HEK293 (cell line): Measurements from ENCODE around the gene CMIP.

Source experiments
- CTCF ChIA-PET: fragments of 350-600 bp; formaldehyde crosslinking; extraction: SDS; loops from one replicate; lab custom pipeline; 2021; ENCODE audit warnings: antibody characterized with exemption; lab: Yijun Ruan, JAX
- POLR2A ChIA-PET: fragments of 300-600 bp; formaldehyde crosslinking; extraction: SDS; loops from one replicate; lab custom pipeline; 2020; ENCODE audit warnings: antibody characterized with exemption, inconsistent platforms; lab: Yijun Ruan, JAX
- H3K27ac ChIP-seq: fragments of 200-500 bp; sonication (Bioruptor generic); 2 replicates; pipeline ENCODE4 v1.5.1; 2014; ENCODE audit warnings: low read depth, low read length, control low read depth, inconsistent platforms; ENCODE audit errors: extremely low read depth
- H3K36me3 ChIP-seq, 2 experiments: fragments of 200-500 bp in 1 of 2; sonication (Bioruptor generic) in 1 of 2; 1 replicate in 1 of 2; 2 replicates in 1 of 2; pipeline ENCODE4 v1.5.1; 2014 to 2017; ENCODE audit warnings: inconsistent platforms in 2 of 2, low read length in 2 of 2; ENCODE audit not compliant: control insufficient read depth in 2 of 2, insufficient read depth in 1 of 2
- H3K4me1 ChIP-seq: fragments of 200-500 bp; sonication (Bioruptor generic); 2 replicates; pipeline ENCODE4 v1.5.1; 2014; ENCODE audit warnings: mild to moderate bottlenecking, low read length, inconsistent platforms; ENCODE audit not compliant: control insufficient read depth, insufficient read depth
- H3K4me3 ChIP-seq: 2 replicates; pipeline ENCODE4 v1.5.1; 2011; ENCODE audit warnings: low read depth, mild to moderate bottlenecking, control low read depth, low read length, moderate library complexity
- H3K9me3 ChIP-seq: fragments of 200-500 bp; sonication (Bioruptor generic); 2 replicates; pipeline ENCODE4 v1.5.1; 2014; ENCODE audit warnings: low read depth, low read length, inconsistent platforms; ENCODE audit not compliant: control insufficient read depth, insufficient read depth
- ATF2 ChIP-seq: fragments of 450-650 bp; formaldehyde crosslinking; IDR thresholded peaks from 2 replicates; pipeline ENCODE4 v1.5.1; 2016; ENCODE audit warnings: missing biosample characterization, missing genetic modification characterization, low read depth
- EGR2 ChIP-seq: fragments of 450-650 bp; formaldehyde crosslinking; IDR thresholded peaks from 2 replicates; pipeline ENCODE4 v1.5.1; 2016; ENCODE audit warnings: low read depth, missing biosample characterization, missing genetic modification characterization
- HOXA7 ChIP-seq: sonication (generic); formaldehyde crosslinking; IDR thresholded peaks from 2 replicates; pipeline ENCODE4 v1.8.1; 2022; ENCODE audit warnings: missing genetic modification reagents, borderline replicate concordance
- KLF1 ChIP-seq: fragments of 450-650 bp; formaldehyde crosslinking; IDR thresholded peaks from 2 replicates; pipeline ENCODE4 v1.5.1; 2016; ENCODE audit warnings: missing biosample characterization, missing genetic modification characterization
- ZBTB11 ChIP-seq: fragments of 450-650 bp; formaldehyde crosslinking; conservative IDR thresholded peaks from 2 replicates; pipeline ENCODE4 v1.5.1; 2016; ENCODE audit warnings: low read depth, missing biosample characterization, missing genetic modification characterization
- ZBTB7A ChIP-seq: fragments of 450-650 bp; formaldehyde crosslinking; IDR thresholded peaks from 2 replicates; pipeline ENCODE4 v1.5.1; 2016; ENCODE audit warnings: low read depth, missing biosample characterization, missing genetic modification characterization
- ZFHX2 ChIP-seq: fragments of 450-650 bp; formaldehyde crosslinking; conservative IDR thresholded peaks from 2 replicates; pipeline ENCODE4 v1.5.1; 2016; ENCODE audit warnings: missing biosample characterization, missing genetic modification characterization
- ZFP3 ChIP-seq: fragments of 450-650 bp; formaldehyde crosslinking; IDR thresholded peaks from 2 replicates; pipeline ENCODE4 v1.5.1; 2016; ENCODE audit warnings: low read depth, missing biosample characterization, missing genetic modification characterization
- ZIC2 ChIP-seq: fragments of 450-650 bp; formaldehyde crosslinking; IDR thresholded peaks from 2 replicates; pipeline ENCODE4 v1.5.1; 2016; ENCODE audit warnings: missing biosample characterization, missing genetic modification characterization
- ZNF214 ChIP-seq: fragments of 450-650 bp; formaldehyde crosslinking; IDR thresholded peaks from 2 replicates; pipeline ENCODE4 v1.5.1; 2017; ENCODE audit warnings: missing biosample characterization, mild to moderate bottlenecking, missing genetic modification characterization, borderline replicate concordance
- ZNF266 ChIP-seq: fragments of 450-650 bp; formaldehyde crosslinking; IDR thresholded peaks from 2 replicates; pipeline ENCODE4 v1.5.1; 2016; ENCODE audit warnings: missing biosample characterization, missing genetic modification characterization, low read depth
- ZNF398 ChIP-seq: fragments of 450-650 bp; formaldehyde crosslinking; IDR thresholded peaks from 2 replicates; pipeline ENCODE4 v1.5.1; 2017; ENCODE audit warnings: missing biosample characterization, missing genetic modification characterization
- ZNF621 ChIP-seq: fragments of 450-650 bp; formaldehyde crosslinking; IDR thresholded peaks from 2 replicates; pipeline ENCODE4 v1.5.1; 2017; ENCODE audit warnings: missing biosample characterization, missing genetic modification characterization
- ZNF639 ChIP-seq: fragments of 450-650 bp; formaldehyde crosslinking; IDR thresholded peaks from 2 replicates; pipeline ENCODE4 v1.5.1; 2016; ENCODE audit warnings: missing biosample characterization, missing genetic modification characterization
- ZNF670 ChIP-seq: fragments of 450-650 bp; formaldehyde crosslinking; IDR thresholded peaks from 2 replicates; pipeline ENCODE4 v1.5.1; 2016; ENCODE audit warnings: missing biosample characterization, missing genetic modification characterization, low read depth
- ZNF677 ChIP-seq: fragments of 450-650 bp; IDR thresholded peaks from 2 replicates; pipeline ENCODE4 v1.5.0; 2018; ENCODE audit warnings: missing biosample characterization, mild to moderate bottlenecking, missing genetic modification characterization, moderate library complexity
- TF ChIP-seq, protein P1 (sequence below): fragments of 450-650 bp; formaldehyde crosslinking; IDR thresholded peaks from 2 replicates; pipeline ENCODE4 v1.5.1; 2017; ENCODE audit warnings: missing biosample characterization, missing genetic modification characterization
- TF ChIP-seq, protein P2 (sequence below): fragments of 450-650 bp; formaldehyde crosslinking; IDR thresholded peaks from 2 replicates; pipeline ENCODE4 v1.5.1; 2017; ENCODE audit warnings: missing biosample characterization, missing genetic modification characterization

The CMIP gene

GRCh38 chr16:81608523-81609209 lies 164.1 kb downstream of the CMIP start (continued):
- no peak for TF ChIP-seq ZBTB11
- no peak for TF ChIP-seq ZFHX2
- TF ChIP-seq ZBTB7A: no peak
- no peak for TF ChIP-seq ATF2 (tag by site-specific recombination)
- TF ChIP-seq ZNF670: no peak
- no peak for TF ChIP-seq ZIC2 (tag by site-specific recombination)

GRCh38 chr16:81609323-81609892 lies 164.8 kb downstream of the CMIP start:
- Histone ChIP-seq H3K9me3 (no peaks in the 10 kb centered on the region), H3K36me3 (peaks cover 0 to 12% of the 10 kb centered on the region in 2 experiments; a peak in 1 of 3 replicates), H3K4me3 (no peak overlapping the region)
- CTCF ChIA-PET: interaction anchor here (0.6 kb wide), 1 partner anchor 157 kb away, joined by 3 read pairs; no protein-coding TSS in a partner anchor
- TF ChIP-seq ZNF214: no peak
- no peak for TF ChIP-seq ZNF266 (tag by site-specific recombination)
- TF ChIP-seq ZFP3: peak; percentile 70
- TF ChIP-seq KLF1 (tag by site-specific recombination): no peak
- TF ChIP-seq, all 188 proteins: peak for 1
- Histone ChIP-seq H3K4me1 (no peaks in the 10 kb centered on the region), H3K27ac (no peak overlapping the region)
- POLR2A ChIA-PET: no interaction called here

- H3K4me3 ChIP-seq: no peak overlapping the region
- TF ChIP-seq ZNF677 (tag by site-specific recombination): no peak
- no peak for TF ChIP-seq ZNF621 (tag by site-specific recombination)
- TF ChIP-seq, protein P1, sequence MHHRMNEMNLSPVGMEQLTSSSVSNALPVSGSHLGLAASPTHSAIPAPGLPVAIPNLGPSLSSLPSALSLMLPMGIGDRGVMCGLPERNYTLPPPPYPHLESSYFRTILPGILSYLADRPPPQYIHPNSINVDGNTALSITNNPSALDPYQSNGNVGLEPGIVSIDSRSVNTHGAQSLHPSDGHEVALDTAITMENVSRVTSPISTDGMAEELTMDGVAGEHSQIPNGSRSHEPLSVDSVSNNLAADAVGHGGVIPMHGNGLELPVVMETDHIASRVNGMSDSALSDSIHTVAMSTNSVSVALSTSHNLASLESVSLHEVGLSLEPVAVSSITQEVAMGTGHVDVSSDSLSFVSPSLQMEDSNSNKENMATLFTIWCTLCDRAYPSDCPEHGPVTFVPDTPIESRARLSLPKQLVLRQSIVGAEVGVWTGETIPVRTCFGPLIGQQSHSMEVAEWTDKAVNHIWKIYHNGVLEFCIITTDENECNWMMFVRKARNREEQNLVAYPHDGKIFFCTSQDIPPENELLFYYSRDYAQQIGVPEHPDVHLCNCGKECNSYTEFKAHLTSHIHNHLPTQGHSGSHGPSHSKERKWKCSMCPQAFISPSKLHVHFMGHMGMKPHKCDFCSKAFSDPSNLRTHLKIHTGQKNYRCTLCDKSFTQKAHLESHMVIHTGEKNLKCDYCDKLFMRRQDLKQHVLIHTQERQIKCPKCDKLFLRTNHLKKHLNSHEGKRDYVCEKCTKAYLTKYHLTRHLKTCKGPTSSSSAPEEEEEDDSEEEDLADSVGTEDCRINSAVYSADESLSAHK (tag by site-specific recombination): no peak
- TF ChIP-seq ZNF639 (tag by site-specific recombination): no peak
- TF ChIP-seq ZNF398 (tag by site-specific recombination): no peak
- TF ChIP-seq, protein P2, sequence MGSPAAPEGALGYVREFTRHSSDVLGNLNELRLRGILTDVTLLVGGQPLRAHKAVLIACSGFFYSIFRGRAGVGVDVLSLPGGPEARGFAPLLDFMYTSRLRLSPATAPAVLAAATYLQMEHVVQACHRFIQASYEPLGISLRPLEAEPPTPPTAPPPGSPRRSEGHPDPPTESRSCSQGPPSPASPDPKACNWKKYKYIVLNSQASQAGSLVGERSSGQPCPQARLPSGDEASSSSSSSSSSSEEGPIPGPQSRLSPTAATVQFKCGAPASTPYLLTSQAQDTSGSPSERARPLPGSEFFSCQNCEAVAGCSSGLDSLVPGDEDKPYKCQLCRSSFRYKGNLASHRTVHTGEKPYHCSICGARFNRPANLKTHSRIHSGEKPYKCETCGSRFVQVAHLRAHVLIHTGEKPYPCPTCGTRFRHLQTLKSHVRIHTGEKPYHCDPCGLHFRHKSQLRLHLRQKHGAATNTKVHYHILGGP (tag by site-specific recombination): no peak
- peak; percentile 69 for TF ChIP-seq ZFHX2
- TF ChIP-seq HOXA7 (CRISPR knock-in tag): no peak
- peak; percentile 87 for TF ChIP-seq EGR2 (tag by site-specific recombination)
- POLR2A ChIA-PET: no interaction called here
- H3K9me3 ChIP-seq: no peaks in the 10 kb centered on the region
- H3K4me1 ChIP-seq: no peaks in the 10 kb centered on the region
- H3K27ac ChIP-seq: no peak overlapping the region
- H3K36me3 ChIP-seq: peaks cover 0 to 12% of the 10 kb centered on the region in 2 experiments; a peak in 1 of 3 replicates
- CTCF ChIA-PET: interaction anchor here (0.6 kb wide), 1 partner anchor 158 kb away, joined by 3 read pairs; no protein-coding TSS in a partner anchor
Measured at GRCh38 chr16:81610144-81610842, 165.7 kb downstream of the CMIP start.
